ENCODE data around the gene PITPNM3. TPM values are rescaled to one million over a fixed set of nuclear protein-coding genes. Genes with fewer than 3 reads are reported as not detected.

Gene PITPNM3
- total RNA-seq, 1 experiment from 2014 or later, result 0.71 TPM

- CTCF ChIA-PET, result no interaction called here
- no TSS peak for BruUV-seq (replicated peaks)
- POLR2A ChIA-PET (ENCODE audit: low non-redundant PET), result no interaction called here
Measured at GRCh38 chr17:6588165-6588564, 31.8 kb upstream of the PITPNM3 start.

GRCh38 chr17:6587310-6587709 is 31.0 kb upstream of the PITPNM3 start:
- Histone ChIP-seq H3K27me3 (replicated peaks; ENCODE audit: insufficient read depth, low read depth, low read length, poor library complexity) (no peaks in the 10 kb centered on the region), H3K9me3 (ENCODE audit: low read depth, low read length, poor library complexity, severe bottlenecking) (no peaks in the 10 kb centered on the region), H3K36me3 (ENCODE audit: insufficient read depth, low read length, poor library complexity, severe bottlenecking) (peaks cover 80% of the 10 kb centered on the region), H3K4me1 (ENCODE audit: insufficient read depth, low read length, poor library complexity, severe bottlenecking) (no peaks in the 10 kb centered on the region), H3K27ac (ENCODE audit: low read depth, low read length, poor library complexity, severe bottlenecking) (no peak overlapping the region), H3K4me3 (ENCODE audit: low read depth, low read length, poor library complexity, severe bottlenecking) (no peak overlapping the region)
- no peak for TF ChIP-seq CTCF (conservative IDR thresholded peaks at IDR 0.05; ENCODE audit: low read depth, low read length)
- TF ChIP-seq EZH2 (IDR thresholded peaks at IDR 0.05; ENCODE audit: borderline replicate concordance, low read depth, low read length, poor library complexity, severe bottlenecking), result no peak
- ChIA-PET POLR2A (ENCODE audit: low non-redundant PET) (no interaction called here), CTCF (no interaction called here)
- intact Hi-C loops (cut with micrococcal nuclease; ENCODE audit: unreplicated experiment), result no loop called here
- BruUV-seq (replicated peaks), result no TSS peak
- no peak for DNase-seq (ENCODE audit: low spot score)

More at GRCh38 chr17:6588165-6588564, 31.8 kb upstream of the PITPNM3 start:
- no peak overlapping the region for H3K27ac ChIP-seq (ENCODE audit: low read depth, low read length, poor library complexity, severe bottlenecking)
- no peaks in the 10 kb centered on the region for H3K27me3 ChIP-seq (replicated peaks; ENCODE audit: insufficient read depth, low read depth, low read length, poor library complexity)
- DNase-seq (ENCODE audit: low spot score), result no peak
- H3K4me1 ChIP-seq (ENCODE audit: insufficient read depth, low read length, poor library complexity, severe bottlenecking), result no peaks in the 10 kb centered on the region
- peaks cover 79% of the 10 kb centered on the region for H3K36me3 ChIP-seq (ENCODE audit: insufficient read depth, low read length, poor library complexity, severe bottlenecking)
- no peaks in the 10 kb centered on the region for H3K9me3 ChIP-seq (ENCODE audit: low read depth, low read length, poor library complexity, severe bottlenecking)
- H3K4me3 ChIP-seq (ENCODE audit: low read depth, low read length, poor library complexity, severe bottlenecking), result no peak overlapping the region
- TF ChIP-seq EZH2 (IDR thresholded peaks at IDR 0.05; ENCODE audit: borderline replicate concordance, low read depth, low read length, poor library complexity, severe bottlenecking) (no peak), CTCF (conservative IDR thresholded peaks at IDR 0.05; ENCODE audit: low read depth, low read length) (no peak)
- intact Hi-C loops (cut with micrococcal nuclease; ENCODE audit: unreplicated experiment), result no loop called here

GRCh38 chr17:6583411-6583810 is 27.1 kb upstream of the PITPNM3 start:
- intact Hi-C loops (cut with micrococcal nuclease; ENCODE audit: unreplicated experiment), result no loop called here
- POLR2A ChIA-PET (ENCODE audit: low non-redundant PET), result no interaction called here

More at GRCh38 chr17:6583411-6583810, 27.1 kb upstream of the PITPNM3 start:
- no TSS peak for BruUV-seq (replicated peaks)
- Histone ChIP-seq H3K4me1 (ENCODE audit: insufficient read depth, low read length, poor library complexity, severe bottlenecking) (no peaks in the 10 kb centered on the region), H3K27me3 (replicated peaks; ENCODE audit: insufficient read depth, low read depth, low read length, poor library complexity) (no peaks in the 10 kb centered on the region), H3K9me3 (ENCODE audit: low read depth, low read length, poor library complexity, severe bottlenecking) (no peaks in the 10 kb centered on the region), H3K27ac (ENCODE audit: low read depth, low read length, poor library complexity, severe bottlenecking) (no peak overlapping the region), H3K4me3 (ENCODE audit: low read depth, low read length, poor library complexity, severe bottlenecking) (no peak overlapping the region), H3K36me3 (ENCODE audit: insufficient read depth, low read length, poor library complexity, severe bottlenecking) (peaks cover 51% of the 10 kb centered on the region)
- TF ChIP-seq EZH2 (IDR thresholded peaks at IDR 0.05; ENCODE audit: borderline replicate concordance, low read depth, low read length, poor library complexity, severe bottlenecking) (no peak), CTCF (conservative IDR thresholded peaks at IDR 0.05; ENCODE audit: low read depth, low read length) (no peak)
- DNase-seq (ENCODE audit: low spot score), result no peak
- CTCF ChIA-PET, result no interaction called here

Measured in A673 (cell line).